ENCODE data around the gene EMILIN1.

The EMILIN1 gene

DNA sequence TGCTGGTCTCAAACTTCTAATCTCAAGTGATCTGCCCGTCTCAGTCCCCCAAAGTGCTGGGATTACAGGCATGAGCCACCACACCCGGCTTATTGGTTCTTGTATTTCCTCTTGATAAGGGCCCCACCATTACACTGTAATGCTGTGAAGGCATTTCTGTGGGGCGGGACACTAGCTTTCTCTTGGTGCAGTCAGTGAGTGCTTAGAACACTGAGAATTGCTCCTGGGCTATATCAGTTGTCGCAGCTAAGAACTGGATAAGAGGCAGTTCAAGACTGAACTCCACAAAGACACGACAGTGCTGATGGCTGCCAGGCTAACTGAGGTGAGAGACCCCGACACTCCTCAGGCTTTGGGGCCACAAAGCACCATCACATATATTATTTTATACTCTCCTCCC lies 10.2 kb downstream of the EMILIN1 start:
- TF ChIP-seq TSHZ2 (CRISPR knock-in tag; IDR thresholded peaks at IDR 0.05) (no peak), SNAI2 (CRISPR knock-in tag; IDR thresholded peaks at IDR 0.05) (no peak), CSDC2 (CRISPR knock-in tag; IDR thresholded peaks at IDR 0.05) (no peak), TCF4 (CRISPR knock-in tag; IDR thresholded peaks at IDR 0.05; ENCODE audit: borderline replicate concordance) (no peak), ZNF8 (CRISPR knock-in tag; IDR thresholded peaks at IDR 0.05) (no peak), RARB (CRISPR knock-in tag; IDR thresholded peaks at IDR 0.05) (no peak), ARNTL (CRISPR knock-in tag; IDR thresholded peaks at IDR 0.05; ENCODE audit: borderline replicate concordance, low read depth) (no peak)
- ATAC-seq, result no peak

DNA sequence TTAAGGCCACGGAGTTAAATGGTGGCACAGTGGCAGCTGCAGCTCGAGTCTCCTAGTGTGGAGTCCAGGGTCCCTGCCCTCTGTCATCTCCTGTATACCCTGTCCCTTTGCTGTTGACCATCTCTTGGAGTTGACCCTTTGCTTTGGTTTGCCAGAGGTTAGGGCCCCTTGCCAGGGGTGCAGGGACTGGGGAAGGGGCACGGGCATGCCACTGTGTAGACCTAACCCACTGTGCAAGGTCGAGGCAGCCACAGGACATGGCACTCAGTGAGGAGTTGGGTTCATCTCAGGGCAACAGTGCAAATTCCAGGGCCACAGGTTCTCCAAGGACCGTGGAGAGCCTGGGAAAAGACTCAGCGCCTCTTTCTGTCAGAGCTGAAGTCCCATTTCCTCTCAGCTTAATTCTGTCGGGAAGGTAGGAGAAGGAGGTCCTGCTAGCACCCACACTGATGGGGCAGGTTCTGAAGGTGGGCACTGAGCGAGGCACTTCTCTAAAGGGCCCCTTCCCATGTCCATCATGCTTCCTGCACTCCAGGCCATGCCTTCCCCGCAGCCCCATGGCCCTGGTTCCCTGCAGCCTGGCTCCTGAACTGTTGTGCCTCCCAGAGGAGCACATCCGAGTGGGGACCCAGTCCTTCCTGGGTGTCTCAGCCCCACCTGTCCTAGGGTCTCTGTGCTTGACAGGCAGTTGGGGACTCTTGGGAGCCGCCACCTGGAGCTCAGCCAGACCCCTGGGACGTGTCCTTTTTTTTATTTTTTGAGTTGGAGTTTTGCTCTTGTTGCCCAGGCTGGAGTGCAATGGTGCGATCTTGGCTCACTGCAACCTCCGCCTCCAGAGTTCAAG lies 10.9 kb downstream of the EMILIN1 start:
- ATAC-seq, result no peak

DNA sequence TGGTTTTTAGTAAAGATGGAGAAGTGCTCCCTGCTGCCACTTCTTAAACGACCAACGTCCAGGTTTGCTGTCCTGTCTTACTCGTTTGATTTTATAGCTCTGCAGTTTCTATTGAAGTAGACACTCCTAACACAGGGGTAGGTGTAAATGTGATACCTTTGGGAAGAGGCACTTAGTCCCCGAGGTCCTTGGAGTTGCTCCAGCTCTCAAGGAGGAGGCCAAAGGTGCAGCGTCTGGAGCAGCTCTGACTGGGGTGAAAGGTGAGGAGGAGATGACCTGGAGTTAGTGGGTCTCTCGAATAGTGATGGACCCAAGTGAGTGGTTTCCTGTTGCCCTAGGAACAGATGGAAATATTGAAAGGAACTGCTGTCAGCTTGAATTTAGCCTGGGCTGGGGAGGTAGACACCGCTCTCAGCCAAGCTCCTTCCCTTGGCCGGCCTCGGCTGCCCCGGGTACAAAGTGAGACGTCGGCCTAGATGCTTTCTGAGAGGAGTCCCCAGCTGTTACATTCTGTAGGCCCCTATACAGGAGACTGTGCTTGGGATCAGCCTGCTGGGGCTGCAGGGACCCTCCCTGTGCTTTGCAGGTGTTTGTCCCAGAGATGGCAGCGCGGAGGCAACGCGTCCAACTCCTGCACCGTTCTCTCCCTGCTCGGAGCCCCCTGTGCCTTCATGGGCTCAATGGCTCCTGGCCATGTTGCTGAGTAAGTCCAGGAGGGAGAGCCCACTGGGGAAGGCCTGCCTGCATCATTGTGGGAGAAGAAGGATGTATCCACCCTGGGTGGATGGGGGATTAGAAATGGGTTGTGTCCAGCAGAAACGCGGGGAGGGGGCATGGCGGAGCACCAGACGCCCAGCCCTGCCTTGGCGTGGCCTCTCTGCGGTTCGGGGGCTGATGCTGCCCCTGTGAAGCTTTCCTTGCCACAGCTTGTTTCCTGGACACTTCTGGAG lies 13.6 kb downstream of the EMILIN1 start:
- no peak for ATAC-seq
- TF ChIP-seq ISL1 (CRISPR knock-in tag; IDR thresholded peaks at IDR 0.05), result no peak
- TF ChIP-seq ZNF70 (CRISPR knock-in tag; IDR thresholded peaks at IDR 0.05), result no peak
- TF ChIP-seq BACH2 (CRISPR knock-in tag; IDR thresholded peaks at IDR 0.05; ENCODE audit: borderline replicate concordance), result no peak
- no peak for TF ChIP-seq ESRRG (CRISPR knock-in tag; IDR thresholded peaks at IDR 0.05)
- TF ChIP-seq ZC3H10 (CRISPR knock-in tag; IDR thresholded peaks at IDR 0.05), result no peak
- TF ChIP-seq, protein P1, sequence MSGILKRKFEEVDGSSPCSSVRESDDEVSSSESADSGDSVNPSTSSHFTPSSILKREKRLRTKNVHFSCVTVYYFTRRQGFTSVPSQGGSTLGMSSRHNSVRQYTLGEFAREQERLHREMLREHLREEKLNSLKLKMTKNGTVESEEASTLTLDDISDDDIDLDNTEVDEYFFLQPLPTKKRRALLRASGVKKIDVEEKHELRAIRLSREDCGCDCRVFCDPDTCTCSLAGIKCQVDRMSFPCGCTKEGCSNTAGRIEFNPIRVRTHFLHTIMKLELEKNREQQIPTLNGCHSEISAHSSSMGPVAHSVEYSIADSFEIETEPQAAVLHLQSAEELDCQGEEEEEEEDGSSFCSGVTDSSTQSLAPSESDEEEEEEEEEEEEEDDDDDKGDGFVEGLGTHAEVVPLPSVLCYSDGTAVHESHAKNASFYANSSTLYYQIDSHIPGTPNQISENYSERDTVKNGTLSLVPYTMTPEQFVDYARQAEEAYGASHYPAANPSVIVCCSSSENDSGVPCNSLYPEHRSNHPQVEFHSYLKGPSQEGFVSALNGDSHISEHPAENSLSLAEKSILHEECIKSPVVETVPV (CRISPR knock-in tag; IDR thresholded peaks at IDR 0.05), result no peak
- no peak for TF ChIP-seq GLIS3 (CRISPR knock-in tag; IDR thresholded peaks at IDR 0.05)
- no peak for TF ChIP-seq ARNTL (CRISPR knock-in tag; IDR thresholded peaks at IDR 0.05; ENCODE audit: borderline replicate concordance, low read depth)
- no peak for TF ChIP-seq TSHZ2 (CRISPR knock-in tag; IDR thresholded peaks at IDR 0.05)
- TF ChIP-seq ZFP30 (CRISPR knock-in tag; IDR thresholded peaks at IDR 0.05), result no peak
- TF ChIP-seq PATZ1 (CRISPR knock-in tag; IDR thresholded peaks at IDR 0.05; ENCODE audit: borderline replicate concordance), result no peak
- no peak for TF ChIP-seq TOX (CRISPR knock-in tag; IDR thresholded peaks at IDR 0.05; ENCODE audit: borderline replicate concordance)

More for the DNA sequence above, 10.9 kb downstream of the EMILIN1 start:
- no peak for TF ChIP-seq PPARA (CRISPR knock-in tag; IDR thresholded peaks at IDR 0.05; ENCODE audit: borderline replicate concordance)
- no peak for TF ChIP-seq GLIS3 (CRISPR knock-in tag; IDR thresholded peaks at IDR 0.05)
- no peak for TF ChIP-seq ZFP3 (CRISPR knock-in tag; IDR thresholded peaks at IDR 0.05)
- no peak for TF ChIP-seq RARB (CRISPR knock-in tag; IDR thresholded peaks at IDR 0.05)
- TF ChIP-seq, protein P1 (CRISPR knock-in tag; IDR thresholded peaks at IDR 0.05), result no peak
- TF ChIP-seq, protein P2, sequence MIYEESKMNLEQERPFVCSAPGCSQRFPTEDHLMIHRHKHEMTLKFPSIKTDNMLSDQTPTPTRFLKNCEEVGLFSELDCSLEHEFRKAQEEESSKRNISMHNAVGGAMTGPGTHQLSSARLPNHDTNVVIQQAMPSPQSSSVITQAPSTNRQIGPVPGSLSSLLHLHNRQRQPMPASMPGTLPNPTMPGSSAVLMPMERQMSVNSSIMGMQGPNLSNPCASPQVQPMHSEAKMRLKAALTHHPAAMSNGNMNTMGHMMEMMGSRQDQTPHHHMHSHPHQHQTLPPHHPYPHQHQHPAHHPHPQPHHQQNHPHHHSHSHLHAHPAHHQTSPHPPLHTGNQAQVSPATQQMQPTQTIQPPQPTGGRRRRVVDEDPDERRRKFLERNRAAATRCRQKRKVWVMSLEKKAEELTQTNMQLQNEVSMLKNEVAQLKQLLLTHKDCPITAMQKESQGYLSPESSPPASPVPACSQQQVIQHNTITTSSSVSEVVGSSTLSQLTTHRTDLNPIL (CRISPR knock-in tag; IDR thresholded peaks at IDR 0.05; ENCODE audit: low read depth), result no peak
- no peak for TF ChIP-seq ZNF565 (CRISPR knock-in tag; conservative IDR thresholded peaks at IDR 0.05; ENCODE audit: low read depth)
- TF ChIP-seq ESRRG (CRISPR knock-in tag; IDR thresholded peaks at IDR 0.05), result no peak
- TF ChIP-seq BACH2 (CRISPR knock-in tag; IDR thresholded peaks at IDR 0.05; ENCODE audit: borderline replicate concordance), result no peak
- TF ChIP-seq SNAI2 (CRISPR knock-in tag; IDR thresholded peaks at IDR 0.05), result no peak
- no peak for TF ChIP-seq TCF4 (CRISPR knock-in tag; IDR thresholded peaks at IDR 0.05; ENCODE audit: borderline replicate concordance)
- TF ChIP-seq ARNTL (CRISPR knock-in tag; IDR thresholded peaks at IDR 0.05; ENCODE audit: borderline replicate concordance, low read depth), result no peak
- no peak for TF ChIP-seq ZNF8 (CRISPR knock-in tag; IDR thresholded peaks at IDR 0.05)
- TF ChIP-seq ZNF70 (CRISPR knock-in tag; IDR thresholded peaks at IDR 0.05), result no peak
